Measurements from ENCODE around the gene MS4A18.

MS4A18 gene

GRCh38 chr11:60780065-60780464 lies 55.5 kb downstream of the MS4A18 start:
- TF ChIP-seq TARDBP (IDR thresholded peaks at IDR 0.05), result no peak
- no peak for TF ChIP-seq LEF1 (IDR thresholded peaks at IDR 0.05; ENCODE audit: borderline replicate concordance)
- no peak for TF ChIP-seq PKNOX1 (IDR thresholded peaks at IDR 0.05)
- ChIA-PET CTCF (no interaction called here), POLR2A (no interaction called here)
- DNase-seq (ENCODE audit: extremely low spot score), result no peak

GRCh38 chr11:60780774-60781173 lies 56.3 kb downstream of the MS4A18 start:
- DNase-seq (ENCODE audit: extremely low spot score), result no peak
- CTCF ChIA-PET, result no interaction called here
- POLR2A ChIA-PET, result no interaction called here
- TF ChIP-seq FOXK2 (IDR thresholded peaks at IDR 0.05) (no peak), ARNT (IDR thresholded peaks at IDR 0.05) (no peak), NFRKB (IDR thresholded peaks at IDR 0.05) (no peak), FOXA1 (IDR thresholded peaks at IDR 0.05) (no peak), SUZ12 (IDR thresholded peaks at IDR 0.05) (no peak), PKNOX1 (IDR thresholded peaks at IDR 0.05) (no peak), ZNF384 (IDR thresholded peaks at IDR 0.05) (no peak)

- no peak for DNase-seq (ENCODE audit: extremely low spot score)
- TF ChIP-seq ELF4 (IDR thresholded peaks at IDR 0.05) (no peak), NFRKB (IDR thresholded peaks at IDR 0.05) (no peak), FOXK2 (IDR thresholded peaks at IDR 0.05) (no peak), PKNOX1 (IDR thresholded peaks at IDR 0.05) (no peak), FOXA1 (IDR thresholded peaks at IDR 0.05) (no peak), HDGF (IDR thresholded peaks at IDR 0.05; ENCODE audit: borderline replicate concordance) (no peak), FOXM1 (IDR thresholded peaks at IDR 0.05; ENCODE audit: borderline replicate concordance) (no peak), SUZ12 (IDR thresholded peaks at IDR 0.05) (no peak), CTBP1 (IDR thresholded peaks at IDR 0.05; ENCODE audit: borderline replicate concordance) (no peak), L3MBTL2 (conservative IDR thresholded peaks at IDR 0.05) (no peak), BHLHE40 (IDR thresholded peaks at IDR 0.05; ENCODE audit: borderline replicate concordance) (no peak), SP1 (IDR thresholded peaks at IDR 0.05) (no peak), TARDBP (IDR thresholded peaks at IDR 0.05) (no peak), ARNT (IDR thresholded peaks at IDR 0.05) (no peak), ZNF384 (IDR thresholded peaks at IDR 0.05) (no peak), LEF1 (IDR thresholded peaks at IDR 0.05; ENCODE audit: borderline replicate concordance) (no peak)
- POLR2A ChIA-PET, result no interaction called here
- CTCF ChIA-PET, result no interaction called here
Measured at GRCh38 chr11:60781286-60781980, 56.9 kb downstream of the MS4A18 start.

- no peak for DNase-seq (ENCODE audit: extremely low spot score)
- ChIA-PET CTCF (no interaction called here), POLR2A (no interaction called here)
- TF ChIP-seq LEF1 (IDR thresholded peaks at IDR 0.05; ENCODE audit: borderline replicate concordance), result no peak
- no peak for TF ChIP-seq FOXM1 (IDR thresholded peaks at IDR 0.05; ENCODE audit: borderline replicate concordance)
- TF ChIP-seq ELF4 (IDR thresholded peaks at IDR 0.05), result no peak
- TF ChIP-seq FOXA1 (IDR thresholded peaks at IDR 0.05), result no peak
- no peak for TF ChIP-seq FOXK2 (IDR thresholded peaks at IDR 0.05)
- TF ChIP-seq BHLHE40 (IDR thresholded peaks at IDR 0.05; ENCODE audit: borderline replicate concordance), result no peak
- no peak for TF ChIP-seq PKNOX1 (IDR thresholded peaks at IDR 0.05)
- TF ChIP-seq ARNT (IDR thresholded peaks at IDR 0.05), result no peak
- TF ChIP-seq TARDBP (IDR thresholded peaks at IDR 0.05), result no peak
- TF ChIP-seq SP1 (IDR thresholded peaks at IDR 0.05), result no peak
- TF ChIP-seq L3MBTL2 (conservative IDR thresholded peaks at IDR 0.05), result no peak
- TF ChIP-seq SUZ12 (IDR thresholded peaks at IDR 0.05), result no peak
- TF ChIP-seq NFRKB (IDR thresholded peaks at IDR 0.05), result no peak
- TF ChIP-seq ZNF384 (IDR thresholded peaks at IDR 0.05), result no peak
- TF ChIP-seq HDGF (IDR thresholded peaks at IDR 0.05; ENCODE audit: borderline replicate concordance), result no peak
- TF ChIP-seq CTBP1 (IDR thresholded peaks at IDR 0.05; ENCODE audit: borderline replicate concordance), result no peak
Measured at GRCh38 chr11:60781981-60782316, 57.4 kb downstream of the MS4A18 start.

- CTCF ChIA-PET, result no interaction called here
- TF ChIP-seq NFRKB (IDR thresholded peaks at IDR 0.05) (no peak), BHLHE40 (IDR thresholded peaks at IDR 0.05; ENCODE audit: borderline replicate concordance) (no peak), SP1 (IDR thresholded peaks at IDR 0.05) (no peak), L3MBTL2 (conservative IDR thresholded peaks at IDR 0.05) (no peak), ZNF384 (IDR thresholded peaks at IDR 0.05) (no peak), ELF4 (IDR thresholded peaks at IDR 0.05) (no peak), FOXA1 (IDR thresholded peaks at IDR 0.05) (no peak)
- DNase-seq (ENCODE audit: extremely low spot score), result no peak
- POLR2A ChIA-PET, result no interaction called here
Measured at GRCh38 chr11:60782393-60783140, 58.0 kb downstream of the MS4A18 start.

GRCh38 chr11:60783141-60783484 lies 58.6 kb downstream of the MS4A18 start:
- TF ChIP-seq FOXA1 (IDR thresholded peaks at IDR 0.05) (no peak), HDGF (IDR thresholded peaks at IDR 0.05; ENCODE audit: borderline replicate concordance) (no peak), SUZ12 (IDR thresholded peaks at IDR 0.05) (no peak), LEF1 (IDR thresholded peaks at IDR 0.05; ENCODE audit: borderline replicate concordance) (no peak), FOXM1 (IDR thresholded peaks at IDR 0.05; ENCODE audit: borderline replicate concordance) (no peak), NFRKB (IDR thresholded peaks at IDR 0.05) (no peak), PKNOX1 (IDR thresholded peaks at IDR 0.05) (no peak), BHLHE40 (IDR thresholded peaks at IDR 0.05; ENCODE audit: borderline replicate concordance) (no peak), SP1 (IDR thresholded peaks at IDR 0.05) (no peak), ELF4 (IDR thresholded peaks at IDR 0.05) (no peak), L3MBTL2 (conservative IDR thresholded peaks at IDR 0.05) (no peak), FOXK2 (IDR thresholded peaks at IDR 0.05) (no peak), CTBP1 (IDR thresholded peaks at IDR 0.05; ENCODE audit: borderline replicate concordance) (no peak), ZNF384 (IDR thresholded peaks at IDR 0.05) (no peak)
- ChIA-PET CTCF (no interaction called here), POLR2A (no interaction called here)

More at GRCh38 chr11:60783141-60783484, 58.6 kb downstream of the MS4A18 start:
- no peak for DNase-seq (ENCODE audit: extremely low spot score)

Measured in HEK293T (cell line).